ENCODE measurements around the gene KIRREL3.
A peak's percentile ranks its signal among the peaks of the same experiment; 100 is the strongest.

Gene KIRREL3

DNA sequence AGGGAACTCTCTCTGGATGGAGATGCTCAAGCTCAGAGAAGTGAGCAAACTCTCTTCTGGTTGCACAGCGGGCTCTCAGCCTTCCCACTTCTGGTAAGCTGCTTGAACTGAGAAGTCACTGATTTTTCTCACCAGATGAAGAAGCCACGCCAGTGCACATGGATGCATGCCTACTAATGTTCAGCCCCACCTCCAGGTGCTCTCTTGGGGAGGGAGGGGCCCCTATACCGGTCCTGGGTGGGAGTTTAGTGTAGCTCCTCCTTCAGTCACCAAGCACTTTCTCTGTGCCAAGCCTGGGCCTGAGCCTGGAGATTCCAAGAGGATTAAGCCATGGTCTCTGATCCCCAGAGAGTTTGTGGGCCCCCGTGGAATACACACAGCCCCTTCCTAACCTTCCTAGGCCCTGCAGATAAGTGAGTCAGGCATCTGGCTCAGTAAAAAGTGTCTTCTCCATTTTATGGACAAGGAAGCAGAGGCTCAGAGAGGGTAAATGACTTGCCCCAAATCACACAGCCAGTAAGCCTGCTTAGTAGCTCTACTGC, 502.9 kb downstream of the KIRREL3 start:
- DNase-seq, result no peak

GRCh38 chr11:126496576-126497337, 503.8 kb downstream of the KIRREL3 start:
- DNase-seq, result no peak

DNA sequence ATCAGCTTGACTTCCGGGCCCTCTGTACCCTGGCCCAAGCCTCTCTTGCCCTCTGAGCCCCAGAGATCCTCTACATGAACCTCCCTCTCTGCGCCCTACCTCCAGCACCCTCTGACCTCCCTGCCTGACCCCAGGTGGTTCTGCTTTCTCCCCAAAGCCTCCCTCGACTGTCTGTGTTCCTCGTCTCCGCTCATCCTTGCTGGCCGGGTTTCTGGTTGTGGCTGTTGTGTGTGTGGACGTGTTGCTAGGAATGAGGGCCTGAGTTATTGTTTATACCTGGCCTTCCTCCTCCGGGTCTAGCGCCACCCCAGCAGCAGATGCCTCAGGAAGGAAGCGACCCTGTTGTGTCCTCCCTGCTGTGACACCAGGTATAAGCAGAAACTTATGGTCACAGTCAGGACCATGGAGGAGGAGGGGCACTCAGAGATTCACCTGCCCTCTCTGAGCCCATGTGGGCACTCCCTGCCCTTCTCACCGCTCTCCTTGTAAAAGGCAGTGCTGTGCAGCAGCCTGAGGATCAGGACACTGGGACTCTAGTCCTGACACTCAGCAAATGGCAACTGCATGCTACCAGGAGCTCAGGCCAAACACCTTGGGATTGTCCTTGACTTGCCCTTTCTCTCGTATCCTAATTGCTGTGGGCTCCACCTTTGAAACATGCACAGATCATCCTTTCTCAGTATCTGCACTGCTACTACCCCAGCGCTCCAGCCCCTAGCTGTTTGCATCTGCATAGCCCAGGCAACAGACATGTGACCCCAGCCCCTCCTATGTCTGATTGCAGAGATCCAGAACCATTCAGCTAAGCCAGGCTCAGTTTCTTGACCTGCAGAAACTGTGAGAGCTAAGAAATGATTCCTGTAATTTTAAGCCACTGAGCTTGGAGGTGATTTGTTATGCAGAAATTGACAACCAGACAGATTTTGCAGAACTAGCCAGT, 505.0 kb downstream of the KIRREL3 start:
- no peak for DNase-seq

DNA sequence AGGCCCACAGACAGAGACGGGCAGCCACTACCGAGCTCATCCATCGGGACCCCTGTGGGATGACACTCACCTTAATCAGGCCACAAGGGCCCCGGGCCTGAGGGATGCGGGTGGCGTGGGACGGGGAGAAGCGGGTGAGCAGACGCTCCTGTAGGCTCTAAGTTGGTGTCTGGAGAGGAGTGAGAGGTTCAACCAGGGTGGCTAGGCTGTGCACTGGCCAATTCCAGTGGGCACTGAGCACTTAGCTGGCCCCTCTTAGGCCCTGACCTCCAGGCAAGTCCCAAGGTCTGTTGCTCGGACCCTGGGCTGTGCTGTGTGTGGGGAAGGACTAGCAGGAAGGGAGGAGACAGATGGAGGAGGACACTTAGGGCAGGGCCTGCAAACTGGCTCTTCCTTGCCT, 505.7 kb downstream of the KIRREL3 start:
- no peak for DNase-seq

GRCh38 chr11:126492331-126493082, 508.1 kb downstream of the KIRREL3 start:
- no peak for DNase-seq

DNA sequence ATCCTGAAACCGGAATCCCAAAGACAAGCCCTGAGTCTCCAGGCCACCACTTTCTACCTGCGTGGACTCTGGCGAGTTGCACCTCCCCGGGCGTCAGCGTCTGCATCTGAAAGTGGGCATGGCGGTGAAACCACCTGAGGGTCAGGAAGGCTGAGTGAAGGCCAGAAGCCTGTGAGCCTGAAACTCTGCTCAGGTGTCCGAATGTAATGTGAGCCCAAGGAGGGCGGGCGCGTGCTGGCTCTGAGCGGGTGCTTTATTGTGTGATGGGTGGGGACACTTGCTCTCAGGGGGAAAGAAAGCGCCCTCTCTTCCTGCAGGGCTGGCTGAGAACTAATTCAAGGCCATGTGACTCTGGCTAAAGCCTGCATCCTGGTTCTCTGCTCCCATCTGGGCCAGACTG, 509.5 kb downstream of the KIRREL3 start:
- DNase-seq, result no peak

DNA sequence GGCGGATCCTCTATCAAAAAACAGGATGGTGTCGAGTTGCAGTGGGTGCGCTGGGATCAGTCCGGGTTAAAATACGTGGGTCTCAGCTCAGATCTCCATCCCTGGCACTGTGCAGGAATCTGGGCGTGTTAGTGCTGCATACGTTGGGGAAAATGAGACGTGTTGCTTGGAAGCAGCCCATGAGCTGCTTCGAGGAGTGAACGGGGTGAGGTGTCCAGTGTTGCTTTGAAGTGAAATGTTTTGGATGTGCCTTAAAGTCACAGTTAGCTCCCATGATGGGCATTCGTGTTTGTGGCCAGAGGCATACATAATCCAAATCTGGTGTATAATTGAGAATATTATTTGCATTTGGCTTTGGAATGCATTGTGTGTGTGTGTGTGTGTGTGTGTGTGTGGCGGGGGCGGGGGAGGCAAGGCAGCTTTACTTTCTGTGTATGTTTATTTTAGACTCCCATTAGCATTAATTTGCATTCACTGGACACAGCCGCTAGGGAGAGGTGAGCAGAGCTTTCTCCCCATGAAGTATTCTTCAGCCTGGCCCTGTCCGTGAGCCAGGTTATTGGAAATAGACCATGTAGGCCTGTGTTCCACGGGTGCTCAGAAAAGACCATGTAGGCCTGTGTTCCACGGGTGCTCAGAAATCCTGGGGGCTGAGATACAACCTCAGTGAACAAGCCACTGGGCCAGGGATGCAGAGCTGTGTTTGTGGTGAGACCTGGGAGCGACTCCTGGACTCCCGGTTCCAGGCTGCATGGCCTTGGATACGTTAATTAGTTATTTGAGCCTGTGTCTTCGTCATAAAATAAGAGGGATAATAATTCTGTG, 510.5 kb downstream of the KIRREL3 start:
- no peak for DNase-seq

DNA sequence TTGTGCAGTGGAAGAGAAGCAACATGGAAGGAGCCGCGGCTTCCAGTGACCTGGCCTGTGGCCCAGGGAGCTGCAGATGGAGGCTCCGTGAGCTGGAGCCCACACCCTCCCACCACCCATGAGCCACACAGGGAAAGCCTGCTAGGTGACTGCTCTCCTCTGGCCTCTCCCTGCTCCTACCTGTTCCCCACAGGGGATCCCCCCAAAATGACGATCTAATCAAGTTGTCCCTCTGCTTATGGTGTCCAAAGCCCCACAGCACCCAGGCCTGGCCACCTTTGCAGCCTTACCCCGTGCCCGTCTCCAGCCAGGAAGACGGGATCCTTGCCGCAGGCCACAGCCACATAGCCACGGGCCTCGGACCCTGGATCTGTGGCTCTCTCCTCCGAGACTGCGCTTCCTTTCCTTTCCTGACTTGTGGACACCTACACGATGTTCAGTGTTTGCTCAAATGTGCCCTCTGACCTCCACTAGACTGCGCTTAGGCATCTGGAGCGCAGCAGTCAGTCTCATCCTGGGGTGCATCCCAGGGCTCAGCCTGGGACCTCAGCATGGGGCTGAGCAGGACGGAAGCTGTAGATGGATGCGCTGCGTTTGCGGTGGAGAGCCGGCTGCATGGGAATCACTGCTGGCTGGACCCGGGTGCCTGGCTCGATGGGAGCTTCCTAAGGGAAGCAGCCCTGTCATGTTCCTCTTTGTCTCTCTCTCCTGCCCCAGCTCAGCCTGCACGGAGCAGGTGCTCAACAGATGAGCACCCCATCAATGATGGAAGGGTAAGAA, 511.8 kb downstream of the KIRREL3 start:
- no peak for DNase-seq

GRCh38 chr11:126487711-126488110, 512.9 kb downstream of the KIRREL3 start:
- no peak for DNase-seq

- DNase-seq, result no peak
Observed at GRCh38 chr11:126485986-126486635, 514.5 kb downstream of the KIRREL3 start.

DNA sequence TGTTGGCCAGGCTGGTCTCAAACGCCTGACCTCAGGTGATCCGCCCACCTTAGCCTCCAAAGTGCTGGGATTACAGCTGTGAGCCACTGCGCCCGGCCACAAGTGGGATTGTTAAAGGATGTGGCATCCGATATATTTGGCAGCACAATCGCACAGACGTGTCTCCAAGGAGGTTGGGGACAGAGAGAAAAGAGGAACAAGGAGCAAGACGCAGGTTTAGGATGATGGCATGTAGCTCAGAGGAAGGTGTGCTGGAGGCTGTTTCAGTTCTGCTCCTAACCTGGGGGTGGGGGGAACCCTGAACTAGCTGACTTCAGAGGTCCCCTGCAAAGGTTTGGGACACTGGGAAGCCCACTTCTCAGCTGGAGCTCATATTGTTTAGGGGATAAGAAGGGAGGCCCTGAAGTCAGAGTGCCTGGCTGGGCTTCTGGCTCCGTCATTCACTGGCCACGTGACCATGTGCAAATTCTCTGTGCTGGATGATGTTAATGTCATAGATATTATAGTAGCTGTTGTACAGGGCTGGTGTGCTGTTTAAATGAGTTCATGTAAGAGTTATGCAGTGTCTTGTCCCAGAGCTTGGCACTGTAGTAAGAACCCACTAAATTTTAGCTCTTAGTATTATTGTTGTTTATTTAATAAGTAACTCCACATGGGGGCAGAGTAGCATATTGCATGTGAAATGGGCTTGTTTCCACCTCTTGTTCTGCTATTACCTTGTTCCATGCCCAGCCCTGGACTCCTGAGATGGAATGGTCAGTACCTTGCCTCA, 515.4 kb downstream of the KIRREL3 start:
- DNase-seq, result no peak

DNA sequence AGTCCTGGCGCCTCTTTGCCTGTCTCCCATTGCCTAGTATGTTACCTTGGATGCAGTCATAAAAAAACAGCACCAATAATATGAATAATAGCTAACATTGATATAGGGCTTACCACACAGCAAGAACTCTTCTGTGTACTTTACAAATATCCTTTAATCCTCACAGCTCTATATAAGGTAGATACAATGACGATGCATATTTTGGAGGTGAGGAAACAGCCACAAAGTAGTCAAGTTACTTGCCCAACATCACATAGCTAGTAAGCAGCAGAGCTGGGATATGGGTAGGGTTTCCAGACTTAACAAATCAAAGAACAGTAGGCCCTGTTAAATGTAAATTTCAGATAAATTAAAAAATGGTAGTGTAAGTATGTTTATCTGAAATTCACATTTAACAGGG, 516.3 kb downstream of the KIRREL3 start:
- DNase-seq, result no peak

- no peak for DNase-seq
Observed at GRCh38 chr11:126483621-126484195, 516.9 kb downstream of the KIRREL3 start.

DNA sequence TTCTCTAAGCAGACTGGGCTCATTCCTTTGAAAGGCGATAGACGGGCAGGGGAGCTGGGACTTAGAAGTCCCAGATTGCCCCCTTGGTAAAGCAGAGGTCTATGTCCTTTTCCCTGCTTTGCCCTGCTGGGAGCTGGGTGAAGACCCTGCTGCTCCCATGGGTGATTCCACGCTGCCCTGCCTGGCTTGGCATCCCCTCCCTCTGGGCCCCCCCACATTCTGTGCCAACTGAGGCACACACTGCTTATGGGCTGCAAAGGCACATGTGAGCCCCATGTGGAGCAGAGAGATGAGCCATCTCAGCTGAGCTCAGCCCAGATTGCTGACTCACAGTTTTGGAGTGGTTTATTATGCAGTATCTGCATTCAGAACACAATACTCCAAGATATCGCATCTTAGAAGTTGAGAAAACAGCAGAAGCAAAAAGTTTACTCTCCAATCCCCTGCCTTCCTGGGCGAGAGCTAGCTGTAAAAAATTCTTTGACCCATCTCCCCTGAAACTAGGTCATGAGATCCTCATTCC, 517.9 kb downstream of the KIRREL3 start:
- DNase-seq, result no peak

DNA sequence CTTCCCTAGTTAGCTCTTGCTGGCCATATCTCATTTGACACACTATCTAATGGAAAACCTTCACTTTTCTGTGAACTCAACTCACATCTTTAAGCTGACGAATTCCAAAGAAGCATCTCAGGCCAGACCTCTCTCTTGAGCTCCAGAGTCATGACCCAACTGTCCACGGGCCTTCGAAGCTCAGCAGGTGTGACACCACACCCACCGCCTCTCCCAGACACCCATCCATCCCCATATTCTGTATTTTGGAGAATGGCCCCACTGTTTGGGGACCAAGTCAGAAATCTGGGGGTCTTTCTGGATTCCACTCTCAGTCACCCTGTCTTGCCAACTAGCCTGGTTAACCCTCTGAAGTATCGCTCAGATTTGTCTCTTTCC, 519.3 kb downstream of the KIRREL3 start:
- DNase-seq, result no peak

DNA sequence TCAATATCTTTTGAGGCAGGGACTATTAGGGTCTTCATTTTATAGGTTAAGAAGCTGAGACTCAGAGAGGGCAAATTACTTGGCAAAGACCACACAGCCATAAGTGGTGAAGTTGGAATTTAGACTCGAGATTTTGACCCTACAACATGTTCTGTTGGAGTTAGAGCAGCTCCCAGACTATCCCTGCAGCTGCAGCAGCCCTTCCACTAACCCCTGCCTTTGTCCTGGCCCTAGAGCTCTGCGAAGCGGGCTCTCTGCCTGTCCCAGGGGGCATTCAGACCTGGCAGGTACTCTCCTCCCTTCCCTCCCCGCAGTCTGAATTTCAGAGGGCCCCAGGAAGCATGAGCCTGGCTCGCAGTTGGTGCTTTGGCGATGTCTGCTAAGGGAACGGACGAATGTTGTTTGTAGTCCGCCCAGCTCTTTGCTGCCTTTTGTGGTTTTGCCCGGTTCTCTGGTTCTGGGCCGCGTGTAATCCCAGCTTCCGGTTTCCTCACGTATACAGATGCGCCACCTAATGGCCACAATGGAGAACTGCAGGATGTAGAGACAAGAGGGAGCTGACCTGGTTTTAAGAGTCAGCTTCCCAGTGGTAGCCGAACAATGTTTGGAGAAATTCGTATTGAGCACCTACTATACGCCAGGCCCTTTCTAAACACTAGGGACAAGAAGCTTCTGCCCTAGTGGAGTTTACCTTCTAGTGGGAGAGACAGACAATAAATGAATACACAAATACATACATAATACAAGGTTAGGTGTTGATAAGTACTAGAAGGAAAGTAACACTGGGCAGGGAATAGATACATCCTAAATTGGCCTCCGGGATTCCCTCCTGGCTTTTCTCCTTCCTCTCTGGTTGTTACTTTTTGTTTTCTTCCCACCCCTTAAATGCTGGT, 519.9 kb downstream of the KIRREL3 start:
- peak; percentile 79 for DNase-seq

DNA sequence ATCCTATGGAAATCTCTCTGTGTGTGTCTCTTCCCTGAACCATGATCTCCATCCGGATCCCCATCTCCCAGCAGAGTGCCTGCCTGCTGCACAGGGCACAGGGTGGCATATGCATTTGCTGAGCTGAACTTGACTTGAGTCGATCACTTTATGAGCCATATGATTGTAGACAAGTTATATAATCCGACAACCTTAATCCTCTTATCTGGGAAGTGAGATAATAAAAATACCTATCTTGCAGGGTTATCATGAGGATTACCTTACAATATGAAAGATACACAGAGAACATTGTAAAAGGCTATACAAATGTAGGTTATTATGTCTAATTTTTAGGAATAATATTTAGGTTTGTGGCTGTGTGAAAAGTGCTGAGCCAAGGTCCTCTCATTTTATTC, 520.6 kb downstream of the KIRREL3 start:
- no peak for DNase-seq
